GM12872 (cell line): ENCODE results near the gene AK4.
"Not testable (repeated sequence)": the region's sequence is repeated elsewhere in the genome, so short reads cannot be mapped to it uniquely, and the experiment has no call there.

Experiments used
- CTCF ChIP-seq: IDR thresholded peaks from 3 replicates; pipeline ENCODE4 v1.5.1; 2011; ENCODE audit warnings: low read depth, mild to moderate bottlenecking, low read length, moderate library complexity; ENCODE audit not compliant: insufficient read depth

Gene AK4

GRCh38 chr1:65148178-65148547 lies at the start of gene AK4:
TSS of gene AK4 (plus strand) at chr1:65148203. CDS start at chr1:65148408, 205 bp downstream.
- not testable (repeated sequence) for TF ChIP-seq CTCF

DNA sequence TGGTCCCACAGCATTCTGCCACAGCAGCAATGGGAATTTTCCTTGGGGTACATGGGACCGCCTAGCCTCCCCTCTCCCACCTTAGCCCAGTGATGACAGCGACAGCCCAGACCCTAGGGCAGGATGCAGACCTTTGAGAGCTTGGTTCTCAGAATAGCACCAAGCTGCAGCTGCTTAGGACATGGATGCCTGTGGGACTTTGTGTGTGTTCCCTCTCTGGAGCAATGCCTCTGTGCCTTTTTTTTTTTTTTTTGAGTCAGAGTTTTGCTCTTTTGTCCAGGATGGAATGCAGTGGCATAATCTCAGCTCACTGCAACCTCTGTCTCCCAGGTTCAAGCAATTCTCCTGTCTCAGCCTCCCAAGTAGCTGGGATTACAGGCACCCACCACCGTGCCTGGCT lies 44.2 kb upstream of the AK4 start:
- TF ChIP-seq CTCF: no peak

DNA sequence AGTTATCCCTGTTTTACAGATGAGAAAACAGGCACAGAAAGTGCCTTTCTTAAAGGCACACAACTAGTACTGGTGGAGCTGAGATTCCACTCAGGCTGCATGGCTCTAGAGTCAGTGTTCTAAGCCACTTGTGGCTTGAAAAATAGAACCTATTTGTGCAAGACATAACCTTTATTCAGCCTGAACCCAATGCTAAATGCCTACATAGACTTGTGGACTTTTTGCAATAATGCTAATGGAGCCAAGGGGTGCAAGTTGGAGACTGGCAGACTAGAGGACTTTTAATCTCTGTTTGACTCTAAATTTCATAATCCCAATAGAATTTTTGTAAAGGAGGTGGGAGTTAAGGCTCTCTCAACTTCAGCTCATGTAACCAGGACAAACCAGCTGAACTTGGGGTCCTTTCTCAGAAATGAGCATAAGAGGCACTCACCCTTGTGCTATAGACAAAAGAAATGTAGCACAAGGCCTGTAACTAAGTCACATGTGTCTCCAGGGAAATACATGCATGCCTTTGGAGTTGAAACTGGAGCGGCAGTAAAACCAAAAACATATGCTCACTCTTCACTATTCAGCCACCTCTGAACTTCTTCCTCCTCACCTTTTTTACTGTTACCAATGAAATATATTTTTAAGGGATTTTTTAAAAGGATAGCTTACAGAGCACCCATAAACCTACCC lies 43.0 kb upstream of the AK4 start:
- TF ChIP-seq CTCF: no peak

DNA sequence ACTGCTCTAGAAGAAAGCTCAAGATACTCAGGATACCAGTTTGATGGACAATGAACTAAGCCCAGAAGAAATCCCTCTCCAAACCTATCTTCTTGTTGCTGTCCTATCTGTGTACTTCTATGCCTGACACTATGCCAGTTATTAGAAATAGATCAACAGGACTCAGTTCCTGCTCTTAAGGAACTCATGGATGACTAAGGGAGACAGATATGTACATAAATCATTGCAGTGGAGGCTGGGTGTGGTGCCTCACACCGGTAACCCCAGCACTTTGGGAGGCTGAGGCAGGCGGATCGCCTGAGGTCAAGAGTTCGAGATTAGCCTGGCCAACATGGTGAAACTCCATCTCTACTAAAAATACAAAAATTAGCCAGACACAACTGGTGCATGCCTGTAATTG lies 42.4 kb upstream of the AK4 start:
- TF ChIP-seq CTCF: no peak

GRCh38 chr1:65108025-65108642 lies 39.9 kb upstream of the AK4 start:
- TF ChIP-seq CTCF: no peak

GRCh38 chr1:65109487-65109886 lies 38.5 kb upstream of the AK4 start:
- TF ChIP-seq CTCF: no peak

- no peak for TF ChIP-seq CTCF
Measured at GRCh38 chr1:65112811-65113210, 35.2 kb upstream of the AK4 start.
